Measurements from ENCODE around the gene GABRB3.

The GABRB3 gene
- 0.04 to 0.33 (median 0.19) reads per million in 3 experiments for total RNA-seq

DNA sequence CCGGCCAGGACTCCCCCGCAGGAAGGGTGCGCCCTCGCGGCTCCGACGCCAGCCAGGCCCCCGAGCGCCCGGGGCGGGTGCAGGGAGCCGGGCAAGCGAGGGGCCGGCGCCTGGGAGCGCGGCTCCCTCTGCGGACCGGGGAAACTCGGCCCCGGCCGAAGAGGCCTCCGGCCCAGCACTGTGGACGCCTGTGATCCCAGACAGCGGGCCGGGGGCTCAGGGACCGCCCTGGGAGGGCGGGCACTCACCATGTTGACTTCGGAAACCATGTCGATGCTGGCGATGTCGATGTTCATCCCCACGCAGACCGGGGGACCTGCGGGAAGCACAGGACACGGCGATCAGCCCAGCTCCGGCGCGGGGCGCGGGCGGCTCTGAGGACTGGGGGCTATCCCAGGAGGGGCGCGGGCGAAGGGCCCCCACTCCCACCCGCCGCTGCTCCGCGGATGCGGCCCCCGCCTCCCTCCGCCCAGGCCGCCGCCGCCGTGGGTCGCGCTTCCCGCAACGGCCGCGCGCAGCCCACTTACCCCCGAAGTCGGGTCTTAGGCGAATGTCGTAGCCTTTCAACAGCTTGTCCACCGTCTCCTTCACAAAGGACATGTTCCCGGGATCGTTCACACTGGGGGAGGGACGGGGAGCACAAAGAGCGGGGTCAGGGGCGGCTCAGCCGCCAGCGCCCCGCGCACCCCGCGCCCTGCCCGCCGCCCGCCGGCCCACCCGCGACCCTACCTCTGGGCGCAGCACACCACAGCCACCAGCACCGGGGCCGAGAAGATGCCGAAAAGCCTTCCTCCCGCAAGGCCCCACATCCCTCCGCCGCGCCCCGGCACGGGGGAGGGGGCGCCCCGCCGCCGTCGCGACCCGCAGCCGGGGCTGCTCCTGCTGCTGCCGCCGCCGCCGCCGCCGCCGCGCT lies at the start of gene GABRB3:
Gene GABRB3, minus strand, starts transcription at position 913 of the 913 bp plus-strand sequence.
- DNase-seq = no peak

DNA sequence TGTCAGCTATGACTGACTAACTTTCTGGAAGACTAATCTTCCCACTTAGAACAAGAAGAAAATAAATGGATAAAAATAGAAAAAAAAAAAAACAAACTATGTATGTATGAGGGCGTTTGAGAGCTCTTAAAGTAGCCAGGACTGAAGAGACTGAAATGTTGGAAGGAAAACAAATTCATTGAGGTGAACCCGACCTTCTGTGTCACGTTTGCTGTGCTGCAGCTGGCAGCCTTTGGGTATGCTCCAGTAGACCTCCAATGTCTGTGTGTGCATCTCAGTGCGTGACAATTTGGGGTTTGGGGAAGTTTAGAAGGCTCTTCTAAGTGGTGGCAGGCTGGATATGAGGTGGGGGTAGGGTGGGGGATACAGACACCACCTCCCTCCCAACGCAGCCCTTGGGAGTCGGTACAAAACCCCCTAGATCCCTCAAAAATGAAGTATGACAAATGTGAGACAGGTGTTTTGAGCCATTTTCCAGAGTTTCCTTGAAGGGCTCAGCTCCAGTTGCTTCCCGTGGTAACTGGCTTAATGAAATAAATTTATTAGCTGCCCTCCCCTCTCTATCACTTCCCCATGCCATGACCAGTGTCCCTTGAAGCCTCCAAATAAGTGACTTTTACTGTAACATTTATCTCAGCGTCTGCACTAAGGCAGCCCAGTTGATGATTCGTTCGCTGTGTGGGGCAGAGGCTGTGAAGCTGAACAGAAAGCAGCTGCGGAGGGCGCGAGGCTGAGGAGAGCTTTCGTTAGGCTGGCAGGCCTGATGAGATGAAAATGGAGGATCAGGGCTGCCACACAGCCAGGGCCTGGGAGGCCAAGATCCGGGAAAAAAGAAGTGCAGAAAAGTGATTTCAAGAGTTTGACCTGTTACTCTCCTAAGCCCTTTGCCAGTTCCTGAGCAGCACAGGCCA lies 34.9 kb upstream of the GABRB3 start:
- DNase-seq = no peak

DNA sequence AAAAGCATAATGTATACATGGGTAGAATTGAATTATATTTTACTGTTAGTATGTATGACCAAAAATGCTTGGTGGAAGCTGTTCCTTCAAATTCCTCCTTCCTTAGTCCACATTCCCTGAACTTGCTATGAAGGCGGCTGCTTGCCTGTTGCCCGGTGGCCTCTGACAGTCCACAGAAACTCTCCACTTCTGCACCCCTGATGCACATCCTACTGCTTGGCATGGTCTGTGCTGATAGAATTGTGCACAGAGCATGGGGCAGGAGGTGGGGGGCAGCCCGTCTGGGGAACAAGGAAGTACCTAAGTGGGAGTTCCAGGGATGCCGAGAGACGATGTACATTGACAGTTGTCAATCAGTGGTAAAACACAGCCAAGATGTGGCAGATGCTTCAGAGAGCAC lies 33.7 kb upstream of the GABRB3 start:
- no peak for DNase-seq

DNA sequence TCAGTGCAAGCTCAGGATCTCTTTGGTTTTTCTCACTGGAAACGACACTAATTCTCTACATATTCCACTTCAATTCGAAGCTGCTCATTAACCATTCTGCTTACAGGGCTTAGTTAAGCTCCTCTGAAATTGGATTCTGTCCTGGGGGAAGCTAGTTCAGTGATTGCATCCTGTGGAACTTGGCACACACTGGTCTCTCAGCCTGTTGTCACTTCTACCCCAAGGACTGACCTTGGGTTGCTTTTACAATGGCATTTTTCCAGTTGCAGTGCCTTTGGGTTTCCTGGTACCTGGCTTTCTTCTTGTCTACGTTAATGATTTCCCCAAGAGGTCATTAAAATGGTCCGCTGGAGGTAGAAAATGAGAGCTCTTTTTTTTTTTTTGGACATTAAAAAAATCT lies 33.3 kb upstream of the GABRB3 start:
- DNase-seq = no peak

DNA sequence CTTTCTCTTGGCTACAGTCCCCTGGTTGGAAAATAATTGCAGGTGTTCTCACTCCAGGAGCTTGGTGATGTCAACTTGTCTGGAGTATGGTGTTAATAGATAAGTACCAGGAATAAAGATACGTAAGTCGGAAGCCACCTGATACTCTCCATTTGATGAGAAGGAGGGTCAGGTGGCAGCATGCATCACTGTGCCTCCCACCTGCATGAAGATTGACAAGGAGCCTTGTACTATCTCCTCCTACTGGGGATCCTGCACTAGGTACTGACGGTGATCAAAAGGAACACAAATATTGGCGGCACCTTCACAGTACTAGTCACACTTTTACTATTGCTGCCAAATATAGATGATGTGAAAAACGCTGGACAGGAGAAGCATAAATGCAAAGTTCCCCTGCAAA lies 32.6 kb upstream of the GABRB3 start:
- DNase-seq = no peak

DNA sequence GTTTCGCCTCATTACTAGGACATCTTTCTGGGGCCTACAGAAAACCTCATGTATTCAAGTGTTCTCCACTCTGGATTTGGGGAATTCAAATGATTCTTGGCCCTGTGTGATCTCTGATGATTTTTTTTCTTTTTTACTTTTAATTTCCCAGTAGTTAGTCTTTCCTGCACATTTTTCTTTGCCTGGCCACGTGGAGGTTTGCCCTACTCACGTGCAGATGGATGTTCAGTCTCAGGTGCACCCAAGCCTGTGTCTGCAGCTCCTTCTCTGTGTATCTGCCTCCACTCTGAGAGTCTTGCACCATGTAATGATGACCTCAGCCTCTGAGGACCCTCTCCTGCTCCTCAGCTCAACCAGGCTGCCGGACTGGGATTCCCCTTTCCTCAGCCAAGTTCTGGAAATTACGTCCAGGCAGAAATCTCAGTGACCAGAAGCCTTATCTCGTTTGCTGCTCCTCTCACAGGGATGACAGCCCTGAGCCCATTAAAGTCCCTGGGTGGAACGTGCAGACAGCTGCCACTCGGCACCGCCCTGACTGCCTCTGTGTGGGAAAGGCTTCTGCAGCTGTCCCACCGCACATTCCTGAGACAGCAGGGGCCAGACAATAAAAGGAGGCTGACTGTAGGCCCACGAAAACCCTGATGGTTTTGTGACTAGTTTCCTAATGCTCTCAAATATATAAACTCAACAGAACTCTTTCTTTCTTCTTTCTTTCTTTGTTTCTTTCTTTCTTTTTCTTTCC lies 31.4 kb upstream of the GABRB3 start:
- no peak for DNase-seq

DNA sequence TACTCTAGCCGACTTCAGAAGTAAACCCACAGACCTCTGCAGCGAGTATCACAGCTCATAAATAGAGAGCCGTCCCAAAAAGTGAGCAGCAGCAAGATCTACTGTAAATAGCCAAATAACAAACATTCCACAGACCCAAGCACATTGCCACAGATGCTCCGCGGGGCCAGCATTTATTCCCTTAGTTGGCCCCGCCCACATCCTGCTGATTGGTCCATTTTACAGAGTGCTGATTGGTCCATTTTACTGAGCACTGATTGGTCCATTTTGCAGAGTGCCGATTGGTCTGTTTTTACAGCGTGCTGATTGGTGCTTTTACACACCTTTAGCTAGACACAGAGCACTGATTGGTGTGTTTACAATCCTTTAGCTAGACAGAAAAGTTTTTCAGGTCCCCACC lies 17.3 kb upstream of the GABRB3 start:
- no peak for DNase-seq

DNA sequence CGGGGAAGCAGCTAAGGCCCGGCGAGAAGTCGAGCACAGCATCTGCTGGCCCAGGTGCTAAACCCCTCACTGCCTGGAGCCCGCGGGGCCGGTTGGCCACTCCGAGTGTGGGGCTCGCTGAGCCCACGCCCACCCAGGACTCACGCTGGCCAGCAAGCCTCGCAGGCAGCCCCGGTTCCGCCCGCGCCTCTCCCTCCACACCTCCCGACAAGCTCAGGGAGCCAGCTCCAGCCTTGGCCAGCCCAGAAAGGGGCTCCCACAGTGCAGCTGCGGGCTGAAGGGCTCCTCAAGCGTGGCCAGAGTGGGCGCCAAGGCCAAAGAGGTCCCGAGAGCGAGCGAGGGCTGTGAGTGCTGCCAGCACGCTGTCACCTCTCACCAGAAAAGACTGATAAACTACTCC lies 8.9 kb upstream of the GABRB3 start:
- DNase-seq = no peak

DNA sequence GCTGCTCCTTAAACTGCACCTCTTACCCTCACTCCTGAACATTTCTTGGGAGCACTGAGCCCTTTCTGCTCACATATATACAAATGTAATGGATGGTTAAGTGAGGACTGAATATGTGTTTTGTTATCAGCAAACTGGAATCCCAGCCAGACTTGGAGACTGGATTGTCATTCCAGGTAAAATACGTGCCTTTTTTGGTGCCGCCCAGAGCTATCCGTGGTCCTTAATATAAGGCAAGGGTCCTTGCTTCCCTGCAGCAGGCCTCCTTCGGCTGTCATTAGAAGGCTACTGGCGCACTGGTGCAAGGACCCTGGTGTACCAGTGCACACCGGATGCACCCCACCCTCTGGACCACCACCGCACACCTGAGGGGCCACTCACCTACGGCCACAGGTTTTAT lies 1.1 kb upstream of the GABRB3 start:
- no peak for DNase-seq

DNA sequence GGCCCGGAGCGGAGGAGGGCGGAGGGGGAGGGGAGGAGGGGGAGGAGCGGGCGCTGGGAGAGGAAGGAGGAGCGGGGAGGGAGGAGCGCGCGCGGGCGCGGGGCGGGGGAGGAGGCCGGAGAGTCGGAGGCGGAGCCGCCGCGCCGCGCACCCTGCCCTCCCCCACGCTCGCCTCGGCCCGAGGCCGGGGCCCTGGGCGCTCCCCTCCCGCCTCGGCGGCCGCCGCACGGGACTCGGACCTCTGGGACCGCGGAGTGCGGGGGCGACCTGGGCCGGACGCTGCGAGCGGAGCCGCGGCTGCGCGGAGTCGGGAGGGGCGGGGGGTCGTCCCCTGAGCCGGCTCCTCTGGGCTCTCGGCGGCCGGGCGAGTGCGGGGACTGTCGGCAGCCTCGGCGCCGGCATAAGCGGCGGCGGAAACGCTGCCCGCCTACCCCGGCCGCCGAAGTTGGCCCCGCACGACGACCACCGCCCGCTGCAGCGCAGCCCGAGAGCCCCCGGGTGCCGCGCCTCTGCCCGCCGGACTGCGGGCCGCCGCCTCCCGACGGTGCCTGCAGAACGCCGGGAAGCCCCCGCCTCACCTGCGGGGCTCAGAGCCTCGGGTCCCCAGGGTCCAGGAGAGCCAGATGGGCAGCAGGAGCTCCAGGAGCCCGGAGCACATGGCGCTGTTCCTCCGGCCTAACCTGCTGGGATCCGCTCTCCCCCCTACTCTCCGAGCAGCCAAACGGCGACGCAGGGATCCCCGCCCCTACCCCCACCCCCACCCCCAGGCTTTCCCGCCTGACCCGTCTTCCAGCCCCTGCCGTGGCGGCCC lies 406 bp upstream of the GABRB3 start:
- DNase-seq = no peak

DNA sequence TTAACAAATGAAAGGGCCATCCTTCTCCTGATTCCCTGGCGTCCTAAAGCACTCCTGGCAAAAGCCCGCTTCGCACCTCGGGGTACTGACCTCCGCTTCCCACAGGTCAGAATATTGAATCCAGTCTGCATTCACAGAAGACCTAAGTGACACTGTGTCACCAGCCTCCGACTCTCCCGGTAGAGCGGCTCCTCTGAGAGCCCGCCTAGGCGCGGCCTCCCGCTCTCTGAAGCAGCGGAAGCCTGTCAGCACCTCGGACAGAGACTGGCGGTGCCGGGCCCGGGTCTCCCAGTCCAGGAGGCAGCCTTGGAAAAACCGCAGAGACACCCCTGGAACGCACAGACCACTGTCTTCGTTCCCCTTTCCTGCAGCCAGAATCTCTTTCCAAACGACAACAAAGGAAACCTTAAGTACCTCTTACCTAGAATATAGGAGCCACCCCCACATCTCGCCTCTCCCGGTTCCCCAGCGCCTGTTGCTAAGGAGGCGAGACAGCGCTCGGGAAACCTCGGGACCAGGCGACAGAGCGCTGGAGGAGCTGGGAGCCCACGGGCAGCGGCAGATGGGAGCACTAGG lies 1.2 kb downstream of the GABRB3 start:
- no peak for DNase-seq

DNA sequence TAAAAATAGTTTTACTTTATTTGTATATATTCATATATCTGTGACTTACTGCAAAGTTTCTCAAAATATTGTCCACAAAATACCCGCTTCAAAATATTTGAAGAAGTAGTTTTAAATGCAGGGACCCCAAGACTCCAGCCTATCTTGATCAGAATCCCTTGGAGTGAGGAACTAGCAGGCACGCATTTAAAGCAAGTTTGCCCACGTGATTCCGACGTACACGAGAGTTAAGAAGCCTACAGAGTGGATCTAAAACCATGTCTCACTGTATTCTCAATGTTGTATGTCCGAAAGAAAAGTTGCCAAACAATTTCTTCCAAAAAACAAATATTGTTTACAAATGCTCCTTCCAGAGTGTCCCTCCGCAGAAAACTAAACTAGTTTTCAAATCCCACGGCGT lies 1.7 kb downstream of the GABRB3 start:
- no peak for DNase-seq

DNA sequence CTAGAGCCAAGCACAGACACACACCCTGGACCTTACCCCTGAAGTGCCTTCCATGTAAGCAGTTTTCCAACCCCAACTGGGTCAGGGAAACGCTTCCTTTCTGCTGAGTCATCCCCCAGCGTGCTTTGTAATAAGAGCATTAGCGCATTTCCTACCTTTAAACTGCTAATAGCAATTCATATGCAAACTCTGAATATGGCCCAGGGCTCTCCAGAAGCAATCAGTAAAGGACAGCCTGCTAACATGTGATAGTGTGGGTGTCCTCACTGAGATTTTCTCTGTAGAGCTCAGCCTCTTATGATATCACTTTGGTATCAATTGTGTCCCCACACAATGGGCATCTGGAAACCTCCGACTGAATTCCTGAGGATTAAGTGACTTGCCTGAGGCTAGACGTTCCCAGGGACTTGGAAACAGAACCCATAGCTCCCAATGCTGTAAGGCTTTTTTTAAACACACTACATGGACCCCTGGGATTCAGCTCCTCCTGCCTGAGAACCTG lies 5.6 kb downstream of the GABRB3 start:
- DNase-seq = no peak

DNA sequence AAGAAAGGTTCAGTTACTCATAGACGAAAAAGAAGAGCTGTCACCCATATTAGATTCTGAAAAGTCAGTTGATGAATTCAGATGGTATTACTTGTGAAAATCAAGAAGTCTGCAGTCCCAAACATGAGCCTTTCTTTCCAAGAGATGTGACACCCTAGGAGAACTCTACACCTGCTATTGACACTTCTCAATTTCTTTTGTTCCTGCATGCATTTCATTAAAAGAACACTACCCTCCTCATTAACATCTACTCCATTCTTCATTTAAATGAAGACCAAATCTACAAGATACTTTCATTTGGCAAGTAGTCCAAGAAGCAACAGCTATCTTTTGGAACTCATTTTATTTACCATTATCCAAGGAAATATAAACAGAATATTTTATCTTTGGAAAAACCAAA lies 6.6 kb downstream of the GABRB3 start:
- DNase-seq = no peak

DNA sequence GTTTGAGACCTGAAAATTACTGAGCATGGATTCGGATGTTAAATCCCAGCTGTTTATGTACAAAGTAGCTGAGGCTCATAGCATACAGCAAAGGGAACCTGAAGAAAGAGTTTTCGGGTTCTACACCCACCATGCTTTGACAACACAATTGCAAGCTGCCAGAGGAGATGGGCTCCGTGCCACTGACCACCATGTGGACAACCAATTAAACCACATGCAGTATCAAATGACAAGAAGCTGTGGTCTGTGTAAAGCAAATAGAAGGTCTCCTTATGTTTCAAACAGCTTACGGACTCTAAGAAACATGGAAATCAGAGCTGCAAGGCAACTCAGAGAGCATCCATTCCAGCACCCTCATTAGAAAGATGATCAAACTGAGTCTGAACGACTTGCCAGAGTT lies 12.9 kb downstream of the GABRB3 start:
- DNase-seq = no peak

DNA sequence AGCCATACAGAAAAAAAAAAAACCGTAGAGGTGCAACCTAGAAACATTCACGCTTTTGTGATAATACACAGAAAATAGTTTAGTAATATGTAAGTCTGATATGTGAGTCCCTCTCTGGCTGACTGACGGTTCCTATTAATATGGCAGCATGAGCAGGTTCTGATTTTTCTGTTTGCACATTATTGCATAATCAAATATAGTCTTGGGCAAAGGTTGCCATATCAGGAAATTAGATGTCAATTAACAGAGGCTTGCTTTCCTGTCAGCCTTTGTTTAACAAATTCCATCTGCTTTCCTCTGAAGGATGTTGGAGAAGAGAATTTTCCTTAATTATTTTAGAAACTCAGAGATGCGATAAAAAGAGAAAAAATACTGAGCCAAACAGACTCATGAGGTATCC lies 14.8 kb downstream of the GABRB3 start:
- no peak for DNase-seq

DNA sequence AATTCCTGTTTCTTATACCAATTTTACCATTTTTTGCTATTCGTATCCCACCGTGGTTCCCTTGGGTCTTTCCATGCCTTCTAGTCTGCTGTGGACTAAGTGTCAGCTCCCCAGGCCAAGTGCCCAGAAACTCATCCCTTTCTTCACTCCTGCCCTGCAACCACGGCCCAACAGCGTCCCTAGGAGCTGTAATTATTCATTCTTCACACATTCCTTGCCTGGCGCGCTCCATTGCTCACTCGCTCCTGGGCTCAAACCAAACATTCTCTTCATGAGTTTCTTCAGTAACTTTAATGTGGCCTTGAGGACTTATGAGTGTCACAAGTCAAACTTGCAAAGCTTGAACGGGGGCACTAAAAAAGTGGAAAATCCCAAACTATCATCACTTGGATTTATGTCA lies 15.7 kb downstream of the GABRB3 start:
- DNase-seq = no peak

DNA sequence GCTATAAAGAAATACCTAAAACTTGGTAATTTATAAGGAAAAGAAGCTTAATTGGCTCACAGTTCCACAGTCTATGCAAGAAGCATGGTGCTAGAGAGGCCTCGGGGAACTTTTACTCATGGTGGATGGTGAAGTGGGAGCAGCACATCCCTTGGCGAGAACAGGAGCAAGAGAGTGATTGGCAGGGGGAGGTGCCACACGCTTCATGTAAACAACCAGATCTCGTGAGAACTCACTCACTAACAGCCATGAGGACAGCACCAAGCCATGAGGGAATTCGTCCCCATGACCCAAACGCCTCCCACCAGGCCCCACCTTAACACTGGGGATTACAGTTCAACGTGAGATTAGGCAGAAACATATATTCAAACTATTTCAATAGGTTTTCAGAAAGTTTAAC lies 28.0 kb downstream of the GABRB3 start:
- DNase-seq = no peak

DNA sequence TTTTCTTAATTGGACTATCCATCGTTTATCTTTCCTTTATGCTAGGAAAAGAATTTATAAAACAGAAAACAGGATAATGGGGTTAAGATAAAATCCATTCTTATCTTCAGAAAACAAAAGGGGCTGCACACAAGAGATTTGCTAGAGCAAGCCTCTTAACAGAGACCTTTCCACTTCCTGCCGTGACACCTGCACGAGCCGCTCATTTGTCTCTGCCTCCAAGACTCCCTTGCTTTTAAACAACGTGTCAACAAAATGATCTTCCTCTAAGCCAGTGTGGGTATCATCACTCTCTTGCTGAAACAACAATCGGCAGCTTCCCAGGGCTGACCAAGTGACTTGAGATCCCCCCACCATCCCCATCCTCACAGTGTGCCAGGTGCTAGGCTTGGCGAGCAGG lies 33.1 kb downstream of the GABRB3 start:
- DNase-seq = no peak

DNA sequence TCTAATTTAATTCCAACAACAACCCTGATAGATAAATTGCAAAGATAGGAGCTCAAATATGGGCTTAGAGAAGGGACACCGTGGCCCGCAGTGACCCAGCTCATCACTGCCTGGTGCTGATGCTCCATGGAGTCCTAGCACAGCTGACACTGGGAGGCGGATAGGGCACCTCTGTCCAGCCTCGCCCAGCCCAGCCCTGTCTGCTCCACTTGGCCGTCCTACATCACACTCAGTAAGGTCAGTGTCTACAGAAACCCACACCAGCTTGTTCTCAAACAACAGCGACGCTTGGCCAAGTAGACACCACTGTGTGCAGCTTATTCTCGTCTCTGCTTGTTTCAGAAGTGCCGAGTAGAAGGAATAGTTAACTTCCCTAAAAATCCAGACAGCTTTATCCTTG lies 33.9 kb downstream of the GABRB3 start:
- no peak for DNase-seq

DNA sequence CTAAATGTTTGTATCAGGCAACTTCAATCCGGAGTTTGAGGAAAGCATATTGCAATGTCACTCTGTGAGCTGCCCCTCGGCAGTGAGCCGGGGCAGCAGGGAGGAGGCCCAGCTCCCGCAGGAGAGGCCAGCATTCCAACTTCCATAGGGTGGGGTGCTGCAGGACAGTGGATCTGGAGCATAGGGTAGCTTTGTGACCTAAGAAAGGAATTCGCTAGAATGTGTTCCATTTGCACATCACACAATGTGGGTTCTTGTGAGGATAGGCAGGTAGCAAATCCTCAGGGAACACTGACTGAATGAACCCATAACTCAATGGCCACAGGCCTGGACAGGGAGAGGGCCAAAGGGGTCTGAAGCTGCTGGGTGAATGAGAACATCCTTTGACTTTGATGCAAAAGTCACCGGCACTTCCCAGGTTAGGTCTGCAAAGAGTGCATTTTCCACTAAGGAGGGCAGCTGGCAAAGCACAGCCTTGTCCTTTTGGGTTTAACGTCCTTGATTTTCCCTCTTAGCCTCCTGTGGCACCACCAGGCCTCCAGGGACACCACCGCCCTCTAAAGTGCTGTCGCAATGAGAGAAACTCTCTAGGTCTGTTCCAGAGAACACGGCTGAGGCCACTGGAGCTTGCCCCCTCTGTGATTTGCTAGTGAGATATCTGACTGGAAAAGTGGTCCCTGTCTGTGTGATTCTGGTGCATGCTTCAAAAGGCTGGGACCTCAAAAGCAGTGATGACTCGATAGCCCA lies 36.2 kb downstream of the GABRB3 start:
- DNase-seq = no peak
